GM03348 (cell line): ENCODE results near the gene TRAF3IP1.
"Not testable (repeated sequence)": the region's sequence is repeated elsewhere in the genome, so short reads cannot be mapped to it uniquely, and the experiment has no call there.

Source experiments
- DNase-seq: peaks from one replicate; pipeline ENCODE4 v3.0.0; 2012; ENCODE audit warnings: low spot score

Gene TRAF3IP1

GRCh38 chr2:238313289-238313990, 6.9 kb upstream of the TRAF3IP1 start:
- no peak for DNase-seq

- DNase-seq = no peak
Observed at GRCh38 chr2:238313991-238314350, 6.3 kb upstream of the TRAF3IP1 start.

DNA sequence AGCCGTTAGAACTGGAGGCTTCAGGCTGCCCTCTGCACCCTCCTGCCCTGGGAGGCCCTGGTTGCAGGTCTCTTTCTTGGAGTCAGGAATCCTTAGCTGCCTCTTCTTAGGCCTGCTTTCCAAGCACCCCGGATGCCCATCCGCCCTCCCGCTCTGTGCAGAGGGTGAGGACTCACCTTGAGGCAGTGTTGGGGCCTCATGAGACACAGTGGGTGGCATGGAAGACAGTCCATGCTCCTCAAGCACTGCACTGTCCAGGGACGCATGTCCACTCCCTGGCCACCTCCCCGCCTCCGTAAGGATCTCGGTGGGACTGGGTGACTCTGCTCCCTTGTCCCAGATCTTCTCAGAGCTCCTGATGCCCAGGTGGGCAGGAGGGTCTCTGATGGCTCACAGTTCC, 5.7 kb upstream of the TRAF3IP1 start:
- no peak for DNase-seq

DNA sequence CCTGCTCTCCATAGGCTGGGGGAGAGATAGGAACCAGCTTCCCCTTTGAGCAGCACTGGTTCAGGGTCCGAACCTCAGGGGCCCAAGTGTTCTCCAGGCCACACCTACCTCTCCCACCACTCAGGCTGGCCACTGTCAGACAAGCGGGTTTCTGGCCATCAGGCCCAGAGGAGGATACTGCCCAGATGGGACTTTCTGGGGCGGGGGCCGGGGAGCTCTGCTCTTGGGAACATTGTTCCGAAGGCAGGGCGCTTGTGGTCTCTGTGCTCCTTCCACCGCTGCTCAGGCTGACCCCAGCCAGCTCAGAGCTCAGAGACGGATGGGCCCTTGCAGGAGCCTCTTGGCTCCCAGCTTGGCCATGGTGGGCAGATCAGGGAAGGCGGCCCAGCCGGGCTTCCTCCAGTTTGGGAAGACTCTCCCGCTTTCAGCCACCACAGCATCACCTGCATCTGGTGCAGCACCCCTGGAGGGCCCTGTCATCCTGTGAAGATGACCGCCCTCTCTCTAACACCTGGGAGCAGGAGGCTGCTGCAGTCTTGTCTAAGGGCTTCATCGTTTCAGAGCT, 5.2 kb upstream of the TRAF3IP1 start:
- DNase-seq = no peak

DNA sequence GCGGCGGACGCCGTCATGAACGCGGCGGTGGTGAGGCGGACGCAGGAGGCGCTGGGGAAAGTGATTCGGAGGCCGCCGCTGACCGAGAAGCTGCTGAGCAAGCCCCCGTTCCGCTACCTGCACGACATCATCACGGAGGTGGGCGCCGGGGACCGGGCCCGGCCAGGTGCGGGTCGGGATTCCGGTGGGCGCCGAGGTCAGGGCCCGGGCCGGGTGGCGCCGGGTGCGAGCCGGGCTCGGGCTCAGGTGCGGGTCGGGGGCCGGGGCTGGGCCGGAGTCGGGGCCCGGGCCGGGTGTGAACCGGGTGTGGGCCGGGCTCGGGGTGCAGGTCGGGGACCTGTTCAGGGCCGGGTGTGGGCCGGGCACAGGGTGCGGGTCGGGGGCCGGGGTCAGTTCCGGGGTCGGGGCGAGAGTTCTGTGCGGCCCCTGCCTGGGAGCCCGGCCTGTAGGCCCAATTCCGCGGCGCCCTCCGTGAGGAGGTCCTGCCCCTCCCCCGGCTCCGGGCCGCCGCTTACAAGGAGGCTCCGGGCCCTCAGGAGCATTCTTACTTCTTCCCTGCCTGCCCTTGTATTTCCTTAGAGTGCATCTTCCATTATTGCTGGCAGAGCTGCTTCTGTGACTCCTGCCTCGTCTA, 447 bp downstream of the TRAF3IP1 start:
- DNase-seq = peak; percentile 62

DNA sequence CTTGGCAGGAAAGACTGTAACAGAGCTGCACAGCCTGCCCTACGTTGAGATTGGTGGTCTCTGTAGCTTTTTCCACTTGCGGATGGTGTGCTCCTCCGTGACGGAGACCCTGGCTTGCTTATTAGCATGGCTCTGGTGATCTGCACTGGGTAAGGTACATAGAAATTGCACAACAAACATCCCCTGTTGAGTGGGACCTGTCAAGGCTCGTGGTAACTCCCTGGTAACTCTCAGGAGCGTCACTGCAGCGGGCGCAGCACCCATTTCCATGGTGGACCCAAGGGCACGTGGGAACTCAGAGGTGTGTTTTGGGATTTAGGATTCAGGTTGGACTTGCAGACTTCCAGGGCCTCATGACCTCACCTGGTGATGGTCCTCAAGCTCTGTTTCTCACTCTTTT, 1.1 kb downstream of the TRAF3IP1 start:
- DNase-seq = no peak

DNA sequence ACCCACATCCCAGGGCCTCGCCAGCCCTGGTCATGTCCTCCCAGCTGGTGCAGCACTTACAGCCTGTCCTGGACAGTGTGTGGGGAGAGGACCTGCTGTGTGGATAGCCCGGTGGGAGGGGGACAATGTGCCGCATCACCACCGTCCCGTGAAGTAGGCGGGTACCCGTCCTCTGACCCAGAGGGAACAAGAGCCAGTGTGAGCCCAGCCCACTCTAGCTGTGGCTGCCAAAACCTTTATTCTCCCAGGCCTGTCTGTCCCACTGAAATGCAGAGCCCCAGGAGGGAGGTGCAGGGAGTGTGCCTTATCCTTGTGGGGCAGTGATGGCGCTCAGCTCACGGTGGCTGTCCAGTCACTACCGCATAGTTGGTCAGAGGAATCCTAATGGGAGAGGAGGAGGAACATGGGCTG, 1.7 kb downstream of the TRAF3IP1 start:
- no peak for DNase-seq

GRCh38 chr2:238324248-238324647, 3.9 kb downstream of the TRAF3IP1 start:
- DNase-seq = not testable (repeated sequence)

DNA sequence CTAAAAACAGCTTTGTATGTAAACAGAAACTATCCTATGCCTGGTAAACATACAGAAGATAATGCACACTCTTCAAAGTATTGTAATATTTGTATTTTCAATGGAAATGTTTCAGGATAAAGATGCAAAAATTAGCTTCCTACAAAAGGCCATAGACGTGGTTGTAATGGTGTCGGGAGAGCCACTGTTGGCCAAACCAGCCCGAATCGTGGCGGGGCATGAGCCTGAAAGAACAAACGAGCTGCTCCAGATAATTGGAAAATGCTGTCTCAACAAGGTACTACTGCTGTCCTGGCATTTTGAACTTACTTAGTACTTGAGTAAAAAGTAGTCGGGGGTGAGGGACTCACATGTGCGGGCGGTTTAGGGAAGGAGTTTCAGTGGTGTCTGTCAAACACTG, 5.4 kb downstream of the TRAF3IP1 start:
- DNase-seq = no peak

GRCh38 chr2:238326801-238327365, 6.6 kb downstream of the TRAF3IP1 start:
- peak; percentile 76 for DNase-seq

DNA sequence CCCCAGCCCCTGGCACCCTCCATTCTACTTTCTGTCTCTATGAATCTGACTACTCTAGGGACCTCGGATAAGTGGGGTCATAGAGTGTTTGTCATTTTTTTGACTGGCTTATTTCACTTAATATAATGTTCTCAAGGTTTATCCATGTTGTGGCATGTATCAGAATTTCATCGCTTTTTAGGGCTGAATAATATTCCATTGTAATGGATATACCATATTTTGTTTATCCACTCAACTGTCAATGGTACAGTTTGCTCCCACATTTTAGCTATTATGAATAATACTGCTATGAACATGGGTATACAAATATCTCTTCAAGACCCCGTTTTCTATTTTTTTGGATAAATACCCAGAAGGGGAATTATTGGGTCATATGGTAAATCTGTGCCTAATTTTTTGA, 7.4 kb downstream of the TRAF3IP1 start:
- no peak for DNase-seq

- no peak for DNase-seq
Observed at GRCh38 chr2:238330391-238330790, 10.1 kb downstream of the TRAF3IP1 start.

DNA sequence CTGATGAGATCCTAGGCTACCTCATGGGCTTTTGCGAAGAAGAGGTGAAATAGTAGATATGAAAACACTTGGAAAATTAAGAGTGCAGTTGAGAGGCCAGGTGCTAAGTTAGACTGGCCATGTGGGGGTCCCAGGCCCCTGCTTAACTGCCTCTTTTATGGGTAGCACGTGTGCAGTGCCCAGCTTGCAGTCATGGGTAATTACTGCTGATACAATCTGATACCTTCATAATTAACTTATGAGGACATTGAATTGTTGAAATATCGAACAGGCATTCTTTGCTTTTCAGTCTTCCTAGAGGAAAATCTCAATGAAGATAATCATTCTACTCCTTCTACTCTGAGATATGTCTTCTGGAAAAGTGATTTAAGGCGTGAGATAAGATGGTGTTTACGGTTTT, 11.6 kb downstream of the TRAF3IP1 start:
- no peak for DNase-seq

- no peak for DNase-seq
Observed at GRCh38 chr2:238334885-238335284, 14.6 kb downstream of the TRAF3IP1 start.

- not testable (repeated sequence) for DNase-seq
Observed at GRCh38 chr2:238335591-238335990, 15.3 kb downstream of the TRAF3IP1 start.

DNA sequence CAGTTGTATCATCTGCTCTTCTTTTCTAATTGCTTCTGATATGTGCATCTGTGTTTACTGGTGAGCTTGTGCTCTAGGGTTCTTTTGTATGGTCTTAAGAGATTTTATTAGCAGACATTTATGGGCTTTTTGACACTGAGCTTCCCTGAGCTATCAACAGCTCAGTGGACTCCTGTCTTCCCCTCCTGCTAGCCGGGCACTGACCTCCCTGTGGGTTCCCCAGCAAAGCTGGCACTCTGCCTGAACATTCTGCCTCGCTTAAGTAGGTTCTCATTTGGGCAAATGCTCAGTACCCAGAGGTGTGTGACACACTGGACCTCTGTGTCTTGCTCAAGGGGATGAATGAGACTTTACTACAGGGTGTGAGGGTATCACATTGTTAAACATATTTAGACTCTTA, 15.8 kb downstream of the TRAF3IP1 start:
- no peak for DNase-seq

DNA sequence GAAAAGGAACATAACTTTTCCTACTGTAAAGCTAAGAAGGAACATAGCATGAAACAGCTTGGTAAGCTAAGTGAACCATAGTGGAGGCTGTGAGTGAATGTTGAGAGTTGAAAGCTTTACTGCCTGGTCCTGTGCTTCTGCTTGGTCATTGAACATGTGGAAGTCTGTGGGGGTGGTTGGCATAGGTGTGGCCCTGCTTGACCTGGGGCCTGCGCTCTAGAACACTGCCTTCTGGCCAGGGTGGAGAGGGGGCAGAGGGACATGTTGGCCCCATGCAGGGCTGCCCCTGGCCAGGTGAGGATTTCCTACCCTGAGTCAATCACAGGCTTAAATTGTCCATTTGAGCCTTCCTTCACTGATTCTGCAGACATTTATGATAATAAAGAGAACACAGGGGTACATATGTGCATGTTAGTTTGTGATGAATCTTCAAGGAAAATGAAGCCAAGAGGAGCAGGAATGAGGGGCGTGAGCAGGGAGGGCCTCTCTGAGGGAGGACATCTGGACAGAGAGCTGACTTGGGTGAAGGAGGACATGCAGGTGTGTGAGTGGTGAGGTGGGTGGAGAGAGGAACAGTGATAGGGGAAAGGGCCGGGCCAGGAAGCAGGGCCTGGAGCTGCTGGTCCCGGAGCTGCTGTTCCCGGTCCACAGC, 16.6 kb downstream of the TRAF3IP1 start:
- DNase-seq = no peak

GRCh38 chr2:238337846-238338245, 17.5 kb downstream of the TRAF3IP1 start:
- no peak for DNase-seq

GRCh38 chr2:238338710-238339394, 18.5 kb downstream of the TRAF3IP1 start:
- no peak for DNase-seq

- no peak for DNase-seq
Observed at GRCh38 chr2:238339395-238339780, 19.1 kb downstream of the TRAF3IP1 start.

DNA sequence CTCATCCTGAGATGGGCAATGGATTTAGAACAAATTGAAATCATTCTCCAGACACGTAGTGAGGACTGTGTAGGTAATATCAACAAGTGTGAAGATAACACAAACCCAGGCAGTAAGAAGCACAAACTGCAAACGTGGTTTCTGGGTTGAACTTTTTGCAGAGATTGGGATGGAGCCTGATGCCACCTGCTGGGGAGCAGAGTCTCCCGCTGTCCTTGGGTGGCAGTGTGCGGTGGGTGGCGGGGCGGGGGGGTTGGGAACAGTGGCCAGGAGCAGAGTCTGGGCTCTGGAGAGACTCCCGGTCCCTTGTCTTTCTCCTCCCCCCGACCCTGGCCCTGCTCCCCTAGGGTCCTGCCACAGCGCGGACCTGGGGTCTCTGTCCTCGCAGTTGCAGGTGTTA, 19.5 kb downstream of the TRAF3IP1 start:
- no peak for DNase-seq

DNA sequence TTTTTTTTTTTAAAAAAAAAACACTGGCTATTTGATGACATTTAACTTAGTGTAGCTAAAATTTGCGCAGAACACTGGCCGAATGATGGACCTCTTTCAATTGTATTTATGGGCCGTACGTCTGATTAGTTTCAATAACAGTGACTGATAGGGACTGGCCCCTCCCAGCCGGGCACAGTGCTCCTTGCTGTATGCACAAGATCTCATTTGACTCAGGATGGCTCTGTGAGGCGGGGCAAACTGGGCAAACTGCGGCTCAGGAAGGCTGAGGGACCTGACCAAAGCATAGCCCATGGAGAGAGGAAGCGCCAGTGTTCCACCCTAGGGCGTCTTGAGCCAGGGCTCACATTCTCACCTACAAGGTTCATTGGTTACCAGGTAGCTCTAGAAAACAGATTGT, 21.2 kb downstream of the TRAF3IP1 start:
- no peak for DNase-seq
